ENCODE data around the gene SERPINA12. TPM values are rescaled to one million over a fixed set of nuclear protein-coding genes. Genes with fewer than 3 reads are reported as not detected.

Gene SERPINA12
- polyA plus RNA-seq, 3 donors from 2014 or later = not detected

GRCh38 chr14:94445003-94445402 is 64.3 kb downstream of the SERPINA12 start:
- Mint-ChIP-seq H3K4me3 (no peak overlapping the region), H3K27ac (no peak overlapping the region), H3K36me3 (no peaks in the 10 kb centered on the region), H3K27me3 (ENCODE audit: low read depth in 3 of 3) (peaks cover 1 to 13% (median 9%) of the 10 kb centered on the region in 3 donors), H3K9me3 (peaks cover 0 to 2% (median 0%) of the 10 kb centered on the region in 6 donors), H3K4me1 (no peaks in the 10 kb centered on the region)
- no peak for DNase-seq

GRCh38 chr14:94441531-94442205 is 67.6 kb downstream of the SERPINA12 start:
- Mint-ChIP-seq H3K4me1 (no peaks in the 10 kb centered on the region), H3K27ac (no peak overlapping the region), H3K36me3 (no peaks in the 10 kb centered on the region), H3K4me3 (no peak overlapping the region), H3K27me3 (ENCODE audit: low read depth in 3 of 3) (peaks cover 1 to 8% (median 5%) of the 10 kb centered on the region in 3 donors), H3K9me3 (peaks cover 0 to 2% (median 0%) of the 10 kb centered on the region in 6 donors)
- DNase-seq = no peak

GRCh38 chr14:94441130-94441529 is 68.1 kb downstream of the SERPINA12 start:
- H3K4me3 Mint-ChIP-seq = no peak overlapping the region
- no peak for DNase-seq
- H3K4me1 Mint-ChIP-seq = no peaks in the 10 kb centered on the region
- peaks cover 0 to 2% (median 0%) of the 10 kb centered on the region in 6 donors for H3K9me3 Mint-ChIP-seq
- peaks cover 1 to 8% (median 5%) of the 10 kb centered on the region in 3 donors for H3K27me3 Mint-ChIP-seq (ENCODE audit: low read depth in 3 of 3)
- H3K36me3 Mint-ChIP-seq = no peaks in the 10 kb centered on the region
- no peak overlapping the region for H3K27ac Mint-ChIP-seq

DNA sequence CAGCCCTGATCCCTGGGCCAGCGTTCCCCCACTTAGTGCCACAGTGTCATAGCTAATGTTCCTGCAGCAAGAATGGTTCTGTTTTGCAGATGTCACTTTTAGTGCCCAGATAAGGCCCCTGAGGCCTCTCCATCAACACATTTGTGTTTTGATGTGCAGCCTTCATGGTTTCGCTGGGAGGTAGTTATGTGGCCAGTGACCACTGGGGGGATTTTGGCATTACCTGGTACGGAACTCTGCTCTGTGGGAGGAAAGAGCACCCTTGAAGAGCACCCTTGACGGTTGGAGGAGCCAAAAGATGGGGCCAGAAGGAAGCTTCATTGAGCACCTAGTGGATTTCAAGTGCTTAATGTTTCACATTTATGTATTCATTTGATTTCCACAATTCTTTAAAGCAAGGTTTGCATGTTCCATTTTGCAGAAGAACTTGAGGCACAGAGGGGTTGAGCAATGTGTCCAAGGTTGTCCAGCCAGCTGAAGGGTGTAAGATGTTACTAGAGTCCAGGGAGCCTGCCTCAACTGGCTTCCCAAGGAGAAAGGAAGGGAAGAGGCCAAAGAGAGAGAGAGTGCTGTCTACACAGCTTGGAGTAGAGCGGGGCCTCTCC is 69.7 kb downstream of the SERPINA12 start:
- DNase-seq = no peak
- Mint-ChIP-seq H3K9me3 (peaks cover 0 to 2% (median 0%) of the 10 kb centered on the region in 6 donors), H3K27ac (no peak overlapping the region), H3K27me3 (ENCODE audit: low read depth in 3 of 3) (peaks cover 4 to 8% (median 5%) of the 10 kb centered on the region in 3 donors), H3K4me1 (no peaks in the 10 kb centered on the region), H3K36me3 (no peaks in the 10 kb centered on the region), H3K4me3 (no peak overlapping the region)

Other genes starting within 250 kb of the SERPINA12 start
- not detected for gene SERPINA10, start 216.2 kb downstream of the SERPINA12 start, polyA plus RNA-seq
- not detected for gene SERPINA6, start 186.1 kb downstream of the SERPINA12 start, polyA plus RNA-seq
- not detected for gene SERPINA2, start 142.8 kb downstream of the SERPINA12 start, polyA plus RNA-seq
- 1 to 10 TPM; 1.7 to 5.5 (median 3.0) TPM for gene SERPINA1, start 120.9 kb downstream of the SERPINA12 start, polyA plus RNA-seq
- 1 to 10 TPM in 1 of 3 donors, under 1 TPM in 1, not detected in 1; 0.79 to 1.6 TPM for gene SERPINA11, start 56.7 kb downstream of the SERPINA12 start, polyA plus RNA-seq
- gene SERPINA9, start 33.3 kb downstream of the SERPINA12 start, polyA plus RNA-seq = not detected
- not detected for gene SERPINA4, start 52.0 kb upstream of the SERPINA12 start, polyA plus RNA-seq
- gene SERPINA5, start 72.0 kb upstream of the SERPINA12 start, polyA plus RNA-seq = not detected
- not detected for gene SERPINA3, start 102.9 kb upstream of the SERPINA12 start, polyA plus RNA-seq